K562 (cell line): ENCODE data around the gene HCST. TPM values are rescaled to one million over a fixed set of nuclear protein-coding genes. Genes with fewer than 3 reads are reported as not detected.

Experiments used
- ARID1B ChIP-seq: fragments of 450-650 bp; IDR thresholded peaks from 2 replicates; pipeline ENCODE4 v1.6.1; 2016; ENCODE audit warnings: antibody characterized with exemption, mild to moderate bottlenecking, inconsistent platforms
- CAMTA2 ChIP-seq: fragments of 250-450 bp; sonication (Bioruptor Pico); conservative IDR thresholded peaks from 2 replicates; pipeline ENCODE4 v1.5.1; 2022
- CTCFL ChIP-seq: IDR thresholded peaks from 2 replicates; pipeline ENCODE4 v1.6.1; 2011; ENCODE audit warnings: borderline replicate concordance, low read depth, mild to moderate bottlenecking, moderate library complexity, low read length; ENCODE audit not compliant: insufficient read depth, poor library complexity, severe bottlenecking
- E2F8 ChIP-seq: fragments of 450-650 bp; IDR thresholded peaks from 2 replicates; pipeline ENCODE4 v1.7.1; 2018; ENCODE audit warnings: mild to moderate bottlenecking, low read depth; ENCODE audit not compliant: partially characterized antibody
- ETV5 ChIP-seq: sonication (generic); formaldehyde crosslinking; IDR thresholded peaks from 2 replicates; pipeline ENCODE4 v1.4.0; 2020; ENCODE audit warnings: low read depth, mild to moderate bottlenecking, missing genetic modification reagents
- GABPA ChIP-seq: fragments of 200-800 bp; sonication (Bioruptor generic); conservative IDR thresholded peaks from 2 replicates; pipeline ENCODE4 v1.6.1; 2016; ENCODE audit warnings: low read depth, missing genetic modification characterization, missing compliant biosample characterization
- KAT8 ChIP-seq: fragments of 450-650 bp; IDR thresholded peaks from 2 replicates; pipeline ENCODE4 v1.6.1; 2016; ENCODE audit warnings: low read depth, mild to moderate bottlenecking
- KDM1A ChIP-seq, 2 experiments: fragments of 450-650 bp; IDR thresholded peaks; 2 replicates each; pipeline ENCODE4 v1.6.1; 2016; ENCODE audit warnings: mild to moderate bottlenecking in 2 of 2
- MITF ChIP-seq: IDR thresholded peaks from 2 replicates; pipeline ENCODE4 v1.6.1; 2014; ENCODE audit warnings: antibody characterized with exemption
- NELFE ChIP-seq: IDR thresholded peaks from 2 replicates; pipeline ENCODE4 v1.6.1; 2011; ENCODE audit warnings: mild to moderate bottlenecking; ENCODE audit not compliant: insufficient read depth, insufficient read length
- NR2C2 ChIP-seq, 2 experiments: fragments of 200-800 bp in 1 of 2; sonication (Bioruptor generic) in 1 of 2; sonication (generic) in 1 of 2; formaldehyde crosslinking in 1 of 2; IDR thresholded peaks; 2 replicates each; pipeline versions ENCODE4 v1.6.1 to v1.8.0; 2016 to 2022; ENCODE audit warnings: mild to moderate bottlenecking in 1 of 2, missing compliant biosample characterization in 1 of 2, missing genetic modification characterization in 1 of 2, missing genetic modification reagents in 1 of 2
- SAFB ChIP-seq: fragments of 200-400 bp; formaldehyde crosslinking; IDR thresholded peaks from 2 replicates; pipeline ENCODE4 v1.6.1; 2017; ENCODE audit warnings: low read depth, low read length, borderline replicate concordance
- SREBF1 ChIP-seq: fragments of 150-350 bp; IDR thresholded peaks from 2 replicates; pipeline ENCODE4 v1.6.1; 2014; ENCODE audit warnings: antibody characterized with exemption, low read depth, low read length, borderline replicate concordance
- USF1 ChIP-seq: sonication (generic); formaldehyde crosslinking; IDR thresholded peaks from 2 replicates; pipeline ENCODE4 v1.9.0; 2022; ENCODE audit warnings: mild to moderate bottlenecking, missing genetic modification reagents
- XRCC3 ChIP-seq: fragments of 450-650 bp; IDR thresholded peaks from 2 replicates; pipeline ENCODE4 v1.6.1; 2017; ENCODE audit warnings: mild to moderate bottlenecking, moderate library complexity
- ZBTB33 ChIP-seq: sonication (generic); formaldehyde crosslinking; IDR thresholded peaks from 2 replicates; pipeline ENCODE4 v1.8.1; 2023; ENCODE audit warnings: mild to moderate bottlenecking, missing genetic modification reagents
- ZNF134 ChIP-seq: fragments of 250-450 bp; sonication (Bioruptor Pico); conservative IDR thresholded peaks from 2 replicates; pipeline ENCODE4 v1.4.0; 2020
- ZNF23 ChIP-seq: fragments of 250-450 bp; sonication (Bioruptor Pico); IDR thresholded peaks from 2 replicates; pipeline ENCODE4 v1.4.0; 2020; ENCODE audit warnings: mild to moderate bottlenecking
- ZNF551 ChIP-seq: fragments of 250-450 bp; sonication (Bioruptor Pico); IDR thresholded peaks from 2 replicates; pipeline ENCODE4 v1.5.0; 2021; ENCODE audit warnings: mild to moderate bottlenecking, moderate library complexity
- ZNF561 ChIP-seq: fragments of 450-650 bp; formaldehyde crosslinking; conservative IDR thresholded peaks from 2 replicates; pipeline ENCODE4 v1.4.0; 2020; ENCODE audit warnings: mild to moderate bottlenecking, moderate library complexity
- polyA plus RNA-seq, 8 experiments: library from polyadenylated mRNA; depleted of rRNA in 4 of 8; stranded (reverse) in 5 of 8; unstranded in 3 of 8; fragments of >200 nt; fragmentation: Nextera tagmentation in 2 of 8; fragmentation: Illumina TruSeq in 1 of 8; extraction: Ambion mirVana in 2 of 8; extraction: Trizol in 1 of 8; gene quantifications; 2 replicates each; pipeline versions ENCODE4 v1.2.1 to v1.2.3, GENCODE V29; 2011 to 2014; ENCODE audit warnings: inconsistent platforms in 1 of 8, missing spikeins in 1 of 8
- total RNA-seq, 7 experiments: library from RNA; depleted of rRNA in 6 of 7; stranded (reverse); fragments of >200 nt in 6 of 7; fragmentation: Illumina TruSeq in 2 of 7; extraction: Trizol in 2 of 7; gene quantifications; 2 replicates each; pipeline versions ENCODE4 v1.2.1 to v1.2.3, GENCODE V29; 2011 to 2021; ENCODE audit warnings: low replicate concordance in 1 of 7

The HCST gene
- total and polyA plus RNA-seq, 9 of the 15 experiments (the other 6 are each of a cell fraction or from before 2014, with no cell fraction given) = 0.29 to 1.9 (median 0.95) TPM; not detected in 2

- TF ChIP-seq XRCC3 (no peak), ZBTB33 (CRISPR knock-in tag) (peak; percentile 83), CTCFL (no peak), ARID1B (peak; percentile 15; the same call in 1 of the 2 replicates), SAFB (no peak), SREBF1 (no peak), ZNF23 (CRISPR knock-in tag) (no peak), GABPA (tag) (no peak), ETV5 (CRISPR knock-in tag) (peak; percentile 75), NR2C2 (CRISPR knock-in tag; IDR thresholded peaks at IDR 0.05) (0 out of 2 replicates have a peak, but pooled peaks have one; percentile 19), NR2C2 (tag; IDR thresholded peaks at IDR 0.05) (no peak), E2F8 (no peak), MITF (no peak), ZNF551 (CRISPR knock-in tag) (no peak), ZNF561 (no peak), ZNF134 (CRISPR knock-in tag) (no peak), KDM1A (IDR thresholded peaks at IDR 0.05) (no peak), KAT8 (no peak), NELFE (no peak), CAMTA2 (no peak), USF1 (CRISPR knock-in tag) (peak; percentile 52)
These were observed 22.5 kb upstream of the HCST start (continued) for GRCh38 chr19:35879770-35880317.
